Kidney capillary endothelial cell (primary cell): Measurements from ENCODE around the gene SETBP1.

ENCODE experiments used
- DNase-seq: peaks from one replicate; pipeline ENCODE4 v3.0.0-alpha.2; 2018; ENCODE audit warnings: low spot score

SETBP1 gene

DNA sequence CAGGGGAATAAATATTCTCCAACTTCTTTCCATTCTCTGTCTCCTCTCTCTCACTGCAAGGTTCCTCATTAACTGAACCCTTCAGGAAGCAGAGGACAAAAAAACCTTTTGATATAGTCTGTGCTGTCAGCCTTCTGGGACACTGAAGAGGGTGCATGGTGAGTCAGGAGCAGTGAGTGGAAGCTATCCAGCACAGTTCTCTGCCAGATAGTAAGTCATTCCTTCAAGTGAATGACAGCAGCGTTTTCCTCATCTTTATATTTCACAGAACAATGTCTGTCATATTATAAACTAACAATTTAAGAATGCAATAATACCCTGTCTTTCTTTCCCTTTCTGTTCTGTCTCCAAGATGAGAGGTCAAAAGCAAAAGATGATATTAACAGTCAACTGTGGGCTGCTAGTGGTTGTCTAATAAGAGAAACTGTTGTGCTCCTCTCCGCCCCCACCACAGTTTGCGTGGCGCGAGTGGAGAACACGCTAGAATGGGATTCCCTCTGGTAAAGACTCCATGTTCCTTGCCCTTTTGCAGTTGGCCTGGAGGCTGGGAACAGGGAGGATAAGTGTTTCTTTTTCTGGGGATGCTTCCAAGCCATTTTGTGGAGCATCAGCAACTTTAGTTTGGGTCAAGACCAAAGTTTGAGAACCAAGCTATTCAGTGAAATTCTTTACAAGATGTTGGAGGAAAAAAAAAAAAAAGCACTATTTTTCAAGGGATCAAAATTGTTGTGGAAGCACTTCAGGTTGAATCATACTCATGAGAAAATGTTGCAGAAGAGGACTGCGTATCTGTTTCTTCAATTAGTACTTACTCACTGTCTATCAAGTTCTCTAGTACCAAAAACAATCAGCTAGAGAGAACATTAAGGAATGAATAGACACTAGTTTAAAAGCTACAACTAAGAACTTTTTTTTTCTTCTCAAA lies 430.2 kb downstream of the SETBP1 start:
- no peak for DNase-seq

DNA sequence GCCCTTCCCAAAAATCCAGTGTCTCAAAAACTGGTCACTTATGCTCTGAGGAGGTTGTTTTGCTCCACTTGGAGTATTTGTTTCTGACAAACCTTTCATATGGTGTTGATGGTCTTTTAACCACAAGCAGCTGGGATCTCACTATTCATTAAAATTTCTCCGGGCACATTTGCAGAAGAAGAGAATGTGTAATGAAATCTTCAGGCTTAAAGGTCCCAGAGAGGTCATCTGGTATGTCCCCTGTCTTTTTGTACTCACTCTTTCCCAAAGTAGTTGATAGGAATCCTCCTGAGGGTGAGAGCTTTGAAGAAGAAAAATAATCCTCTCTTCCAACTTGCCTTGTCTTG lies 430.8 kb downstream of the SETBP1 start:
- no peak for DNase-seq

DNA sequence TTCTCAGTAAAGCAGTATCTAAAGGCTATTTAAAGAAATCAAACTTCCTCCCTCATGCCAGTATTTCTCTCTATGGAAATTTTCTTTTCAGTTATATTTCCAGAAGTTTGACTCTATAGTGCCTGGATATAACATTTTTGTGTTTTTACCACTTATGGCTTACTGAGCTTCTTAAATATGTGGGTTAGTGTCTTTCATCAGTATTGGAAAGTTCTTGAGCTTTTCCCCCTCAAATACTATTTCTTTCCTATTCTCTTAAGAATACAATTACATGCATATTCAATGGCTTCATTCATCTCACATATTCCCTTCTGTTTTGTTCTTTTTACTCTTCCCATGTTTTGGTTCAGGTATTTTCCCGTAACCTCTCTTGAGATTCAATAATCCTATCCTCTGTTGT lies 432.0 kb downstream of the SETBP1 start:
- DNase-seq = no peak

DNA sequence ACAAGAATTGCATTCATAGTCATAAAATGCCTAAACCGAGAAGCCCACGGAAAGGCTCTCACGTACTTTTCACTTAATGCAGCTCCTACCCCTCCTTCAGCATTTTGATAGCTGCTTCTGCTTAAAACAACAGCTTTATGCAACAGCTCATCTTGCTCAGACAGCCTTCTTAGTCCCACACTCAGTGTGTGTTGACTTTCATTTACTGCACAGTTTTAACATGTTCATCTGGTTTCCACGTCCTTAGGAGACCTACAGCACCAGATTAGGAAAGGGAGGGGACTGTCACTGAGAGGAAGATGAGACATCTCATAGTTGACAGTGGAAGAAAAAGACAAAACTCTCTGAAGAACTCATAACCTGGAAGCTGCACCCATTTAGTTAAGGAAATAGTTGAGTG lies 435.4 kb downstream of the SETBP1 start:
- no peak for DNase-seq
